Ramos (cell line): ENCODE data around the gene GPS1.

Experiments used
- in situ Hi-C: fragments of 300-500 bp; cut with MboI; formaldehyde crosslinking; loops from one replicate; pipeline ENCODE4 v1.14.3; 2022; ENCODE audit warnings: low sequenced_read_pairs; ENCODE audit not compliant: unreplicated experiment

Gene GPS1

DNA sequence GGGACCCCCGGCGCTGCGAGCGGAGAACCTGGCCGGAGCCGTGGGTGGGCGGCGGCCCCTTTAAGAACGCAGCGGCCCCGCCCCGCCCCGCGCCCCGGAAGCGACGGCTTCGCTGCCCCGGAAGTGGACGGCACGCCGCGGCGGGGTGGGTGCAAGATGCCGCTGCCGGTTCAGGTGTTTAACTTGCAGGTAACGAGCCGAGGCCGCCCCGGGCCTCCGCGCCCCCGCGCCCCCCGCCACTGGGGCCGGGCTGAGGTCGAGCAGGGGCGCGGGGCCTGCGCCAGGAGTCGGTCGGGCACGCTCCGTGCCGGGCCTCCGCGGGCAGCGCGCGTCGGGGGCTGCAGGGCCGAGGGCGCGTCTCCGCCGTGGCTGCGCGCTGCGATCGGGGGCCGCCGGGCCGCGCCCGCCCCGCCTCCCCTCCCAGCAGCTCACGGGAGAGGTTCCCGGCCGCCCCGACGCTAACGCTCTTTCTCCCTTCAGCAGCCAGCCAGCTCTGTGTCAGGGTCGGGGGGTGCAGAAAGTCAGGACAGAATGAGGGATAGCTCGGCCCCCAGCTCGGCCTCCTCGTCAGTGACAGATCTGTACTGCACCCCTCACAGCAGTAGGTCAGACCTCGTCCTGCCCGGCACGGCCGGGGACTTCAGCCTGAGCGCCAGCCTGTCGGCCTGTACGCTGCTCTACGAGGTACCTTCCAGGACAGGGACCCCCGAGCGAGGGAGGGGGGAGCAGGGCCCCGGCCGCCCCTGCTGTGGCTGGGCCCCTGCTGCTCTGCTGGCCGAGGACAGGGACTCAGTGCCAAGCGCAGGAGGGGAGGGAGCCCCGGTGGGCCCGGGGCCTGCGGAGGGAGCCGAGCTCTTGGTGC is at the start of gene GPS1, which contains the start of gene RFNG:
TSS of gene GPS1 (plus strand) at position 123 of the 862 bp plus-strand sequence. CDS start at position 157, 34 bp downstream.
TSS of gene RFNG (minus strand) at position 36 of the 862 bp plus-strand sequence. CDS start 45 bp downstream, outside the sequence.
- in situ Hi-C loops: no loop called here

GRCh38 chr17:82003411-82004381 is 48.0 kb upstream of the GPS1 start:
- in situ Hi-C loops: no loop called here

GRCh38 chr17:82004517-82005455 is 46.9 kb upstream of the GPS1 start:
- in situ Hi-C loops: no loop called here

DNA sequence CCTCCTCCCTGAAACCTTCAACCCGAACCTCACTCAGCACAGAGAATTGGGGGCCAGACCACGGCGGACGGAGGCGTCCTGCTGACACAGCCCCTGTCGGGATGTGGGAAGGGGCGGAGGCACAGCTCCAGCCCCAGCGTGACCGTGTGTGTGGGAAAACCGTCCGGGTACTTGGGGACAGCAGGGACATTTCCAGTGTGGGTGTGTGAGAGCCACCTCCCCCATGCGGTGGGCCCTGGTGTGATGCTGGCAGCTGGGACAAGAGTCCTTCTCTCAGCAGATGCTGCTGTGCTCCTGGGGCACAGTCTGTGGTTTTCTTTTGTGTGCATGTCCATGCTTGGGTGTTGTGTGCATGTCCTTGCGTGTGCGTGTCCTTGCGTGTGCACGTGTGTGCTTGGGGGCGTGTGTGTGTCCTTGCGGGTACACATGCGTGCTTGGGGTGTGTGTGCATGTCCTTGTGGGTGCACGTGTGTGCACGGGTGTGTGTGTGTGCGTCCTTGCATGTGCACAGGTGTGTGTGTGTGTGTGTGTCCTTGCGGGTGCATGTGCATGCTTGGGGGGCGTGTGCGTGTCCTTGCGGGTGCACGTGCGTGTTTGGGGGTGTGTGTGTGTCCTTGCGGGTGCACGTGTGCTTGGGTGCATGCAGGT is 45.9 kb upstream of the GPS1 start:
- in situ Hi-C loops: no loop called here

- in situ Hi-C loops: no loop called here
Observed at GRCh38 chr17:82006468-82007227, 45.0 kb upstream of the GPS1 start.

- in situ Hi-C loops: no loop called here
Observed at GRCh38 chr17:82007228-82007494, 44.5 kb upstream of the GPS1 start.

DNA sequence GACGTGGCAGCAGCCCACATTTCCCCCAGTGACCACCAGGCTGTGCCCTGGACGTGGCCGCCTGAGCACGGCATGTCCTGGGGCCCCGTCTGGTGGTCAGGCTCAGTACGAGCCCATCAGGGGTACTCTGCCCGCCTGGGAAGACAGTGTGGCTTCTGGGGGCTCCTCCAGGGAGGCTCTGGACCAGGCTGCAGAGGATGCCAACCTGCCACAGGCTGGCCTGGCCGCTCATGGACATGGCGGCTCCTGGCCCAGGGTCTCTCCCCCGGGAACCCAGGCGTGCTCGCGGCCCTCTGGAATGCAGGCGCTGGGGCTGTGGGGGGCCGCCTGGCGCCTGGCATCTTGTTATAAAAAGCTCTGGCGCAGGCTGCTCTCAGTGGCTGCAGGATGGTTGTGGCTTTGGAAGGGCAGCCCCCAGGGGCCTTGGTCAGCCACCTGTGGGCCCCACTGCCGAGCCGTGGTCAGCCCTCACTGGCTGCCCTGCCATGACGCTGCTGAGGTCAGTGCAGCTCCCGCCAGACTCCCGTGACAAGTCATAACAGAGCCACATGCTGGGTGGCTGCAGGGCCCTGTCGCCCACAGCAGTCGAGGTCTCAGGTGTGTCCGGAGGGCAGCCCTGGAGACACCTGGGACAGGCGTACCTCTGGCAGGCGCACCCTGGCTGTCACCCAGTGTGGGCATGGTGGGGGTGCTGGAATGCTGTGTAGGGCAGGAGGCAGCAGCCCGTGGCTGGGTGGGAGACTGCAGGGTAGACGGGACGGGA is 44.0 kb upstream of the GPS1 start:
- in situ Hi-C loops: no loop called here

GRCh38 chr17:82008258-82008940 is 43.3 kb upstream of the GPS1 start:
- in situ Hi-C loops: no loop called here

DNA sequence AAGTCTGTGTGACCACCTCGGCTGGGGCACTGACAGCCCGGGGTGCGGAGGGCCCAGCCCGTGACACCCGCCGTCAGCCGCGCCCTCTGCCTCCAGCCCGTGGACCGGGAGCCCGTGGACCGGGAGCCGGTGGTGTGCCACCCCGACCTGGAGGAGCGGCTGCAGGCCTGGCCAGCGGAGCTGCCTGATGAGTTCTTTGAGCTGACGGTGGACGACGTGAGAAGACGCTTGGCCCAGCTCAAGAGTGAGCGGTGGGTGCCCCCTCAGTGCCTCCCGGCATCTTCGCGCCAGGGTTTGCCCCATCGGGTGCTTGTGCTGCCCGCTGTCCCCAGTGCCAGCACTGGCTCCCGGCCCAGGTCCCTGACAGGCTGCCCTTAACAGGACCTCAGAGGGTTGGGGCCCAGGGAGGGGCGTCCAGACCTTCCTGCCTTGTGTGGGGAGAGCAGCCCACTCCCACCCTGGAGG is 42.7 kb upstream of the GPS1 start:
- in situ Hi-C loops: no loop called here

DNA sequence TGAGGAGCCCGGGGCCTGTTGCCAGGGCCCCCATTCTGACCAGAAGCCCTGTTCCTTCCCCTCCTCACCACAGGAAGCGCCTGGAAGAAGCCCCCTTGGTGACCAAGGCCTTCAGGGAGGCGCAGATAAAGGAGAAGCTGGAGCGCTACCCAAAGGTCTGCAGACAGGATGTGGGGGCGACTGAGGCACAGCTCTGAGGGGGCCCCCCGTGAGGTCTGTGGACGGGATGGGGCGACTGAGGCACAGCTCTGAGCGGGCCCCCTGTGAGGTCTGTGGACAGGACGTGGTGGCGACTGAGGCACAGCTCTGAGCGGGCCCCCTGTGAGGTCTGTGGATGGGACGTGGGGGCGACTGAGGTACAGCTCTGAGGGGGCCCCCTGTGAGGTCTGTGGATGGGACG is 42.3 kb upstream of the GPS1 start:
- in situ Hi-C loops: no loop called here

DNA sequence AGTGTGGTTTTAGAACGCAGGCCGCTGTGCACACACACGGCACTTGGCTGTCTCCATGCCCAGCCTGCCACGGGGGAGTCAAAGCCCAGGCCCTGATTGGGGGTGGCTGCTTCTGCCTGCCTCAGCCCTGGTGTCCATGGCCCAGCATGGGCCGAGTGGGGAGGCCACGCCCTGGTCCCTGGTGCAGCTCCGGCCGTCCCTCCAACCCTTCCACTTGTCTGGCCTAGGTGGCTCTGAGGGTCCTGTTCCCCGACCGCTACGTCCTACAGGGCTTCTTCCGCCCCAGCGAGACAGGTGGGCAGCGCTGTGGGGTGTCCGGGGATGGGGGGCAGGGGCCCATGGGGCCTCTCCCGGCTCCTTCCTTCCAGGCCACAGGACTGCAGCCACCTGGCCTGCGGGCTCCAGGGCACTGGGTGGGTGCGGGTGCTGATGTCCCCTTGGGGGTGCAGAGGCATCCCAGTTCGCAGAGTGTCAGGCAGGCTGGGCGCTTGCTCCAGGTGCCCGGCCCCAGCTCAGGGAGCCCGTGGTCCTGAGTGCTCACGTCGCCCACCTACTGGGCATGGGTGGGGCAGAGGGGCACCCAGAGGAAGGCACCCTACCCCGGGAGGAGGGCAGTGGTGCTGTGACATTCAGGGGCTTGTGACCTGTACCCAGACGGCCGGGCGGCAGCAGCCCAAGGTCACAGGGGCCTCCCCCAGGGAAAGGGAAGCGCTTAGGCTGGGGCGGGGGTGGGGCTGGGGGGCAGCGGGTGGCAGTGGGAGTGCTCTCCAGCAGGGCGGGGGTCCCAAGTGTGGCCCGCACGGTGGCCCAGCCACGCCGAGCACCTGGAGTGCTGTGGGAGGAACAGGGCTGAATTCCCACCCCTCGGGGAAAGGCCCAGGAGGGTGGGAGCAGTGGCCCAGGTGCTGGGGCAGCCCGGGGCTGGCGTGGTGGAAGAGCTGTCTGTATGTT is 40.8 kb upstream of the GPS1 start:
- in situ Hi-C loops: no loop called here

DNA sequence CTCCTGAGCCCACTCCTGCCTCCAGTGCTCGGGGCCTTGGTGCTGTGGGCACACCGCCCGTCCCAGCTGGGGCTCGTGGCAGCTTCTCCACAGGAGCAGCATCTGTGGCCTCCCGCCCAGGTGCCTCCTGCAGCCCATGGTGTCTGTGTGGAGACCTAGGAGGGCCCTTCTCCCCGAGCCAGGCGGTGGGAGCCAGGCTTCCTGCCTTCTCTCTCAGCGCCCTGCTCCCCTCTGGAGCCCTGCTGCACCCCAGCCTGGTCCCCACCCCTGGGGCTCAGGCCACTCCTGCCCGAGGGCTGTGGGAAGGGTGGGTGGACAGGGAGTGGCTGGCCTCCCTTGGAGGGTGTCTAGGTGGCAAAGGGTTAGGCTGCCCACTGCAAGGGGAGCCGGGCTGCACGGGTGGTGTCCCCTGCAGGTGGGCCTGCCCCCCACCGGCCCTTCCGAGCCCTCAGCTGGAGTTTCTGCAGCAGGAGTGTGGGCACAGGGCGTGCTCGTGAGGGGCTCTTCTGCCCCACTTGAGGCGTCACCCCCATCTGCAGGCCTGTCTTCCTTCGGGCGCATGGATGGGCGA is 40.0 kb upstream of the GPS1 start:
- in situ Hi-C loops: no loop called here

GRCh38 chr17:82012261-82012639 is 39.4 kb upstream of the GPS1 start:
- in situ Hi-C loops: no loop called here

GRCh38 chr17:82012640-82013295 is 38.9 kb upstream of the GPS1 start:
- in situ Hi-C loops: no loop called here

- in situ Hi-C loops: no loop called here
Observed at GRCh38 chr17:82013341-82013740, 38.4 kb upstream of the GPS1 start.
